Measurements from ENCODE around the gene PARD3B.

The PARD3B gene

GRCh38 chr2:205589479-205589878 lies 1044.2 kb downstream of the PARD3B start:
- no peak for DNase-seq (ENCODE audit: low read depth)
- no peak for TF ChIP-seq CTCF (IDR thresholded peaks at IDR 0.05; ENCODE audit: low read depth, low read length)
- no peak for TF ChIP-seq MAX (IDR thresholded peaks at IDR 0.05; ENCODE audit: low read depth, low read length)
- no peak for TF ChIP-seq MYC (IDR thresholded peaks at IDR 0.05; ENCODE audit: low read depth, low read length)
- TF ChIP-seq POLR2A (IDR thresholded peaks at IDR 0.05; ENCODE audit: extremely low read depth, insufficient read length): no peak
- H3K4me3 ChIP-seq (ENCODE audit: low read depth, low read length): no peak overlapping the region

GRCh38 chr2:205590759-205591158 lies 1045.5 kb downstream of the PARD3B start:
- TF ChIP-seq MAX (IDR thresholded peaks at IDR 0.05; ENCODE audit: low read depth, low read length): no peak
- TF ChIP-seq POLR2A (IDR thresholded peaks at IDR 0.05; ENCODE audit: extremely low read depth, insufficient read length): no peak
- TF ChIP-seq CTCF (IDR thresholded peaks at IDR 0.05; ENCODE audit: low read depth, low read length): no peak
- DNase-seq (ENCODE audit: low read depth): no peak
- no peak overlapping the region for H3K4me3 ChIP-seq (ENCODE audit: low read depth, low read length)

GRCh38 chr2:205593891-205594290 lies 1048.6 kb downstream of the PARD3B start:
- TF ChIP-seq MAX (IDR thresholded peaks at IDR 0.05; ENCODE audit: low read depth, low read length): no peak
- TF ChIP-seq MYC (IDR thresholded peaks at IDR 0.05; ENCODE audit: low read depth, low read length): no peak
- H3K4me3 ChIP-seq (ENCODE audit: low read depth, low read length): no peak overlapping the region
- no peak for DNase-seq (ENCODE audit: low read depth)

- no peak overlapping the region for H3K4me3 ChIP-seq (ENCODE audit: low read depth, low read length)
- TF ChIP-seq POLR2A (IDR thresholded peaks at IDR 0.05; ENCODE audit: extremely low read depth, insufficient read length) (no peak), CTCF (IDR thresholded peaks at IDR 0.05; ENCODE audit: low read depth, low read length) (no peak), MYC (IDR thresholded peaks at IDR 0.05; ENCODE audit: low read depth, low read length) (no peak), MAX (IDR thresholded peaks at IDR 0.05; ENCODE audit: low read depth, low read length) (no peak)
- no peak for DNase-seq (ENCODE audit: low read depth)
These were observed 1051.3 kb downstream of the PARD3B start for GRCh38 chr2:205596581-205596980.

- TF ChIP-seq MAX (IDR thresholded peaks at IDR 0.05; ENCODE audit: low read depth, low read length): no peak
- TF ChIP-seq POLR2A (IDR thresholded peaks at IDR 0.05; ENCODE audit: extremely low read depth, insufficient read length): no peak
- no peak for TF ChIP-seq CTCF (IDR thresholded peaks at IDR 0.05; ENCODE audit: low read depth, low read length)
- TF ChIP-seq MYC (IDR thresholded peaks at IDR 0.05; ENCODE audit: low read depth, low read length): no peak
- DNase-seq (ENCODE audit: low read depth): no peak
- no peak overlapping the region for H3K4me3 ChIP-seq (ENCODE audit: low read depth, low read length)
These were observed 1060.5 kb downstream of the PARD3B start for GRCh38 chr2:205605638-205606304.

- no peak for TF ChIP-seq POLR2A (IDR thresholded peaks at IDR 0.05; ENCODE audit: extremely low read depth, insufficient read length)
- H3K4me3 ChIP-seq (ENCODE audit: low read depth, low read length): no peak overlapping the region
- DNase-seq (ENCODE audit: low read depth): no peak
These were observed 1061.9 kb downstream of the PARD3B start for GRCh38 chr2:205607146-205607545.

- DNase-seq (ENCODE audit: low read depth): no peak
- TF ChIP-seq CTCF (IDR thresholded peaks at IDR 0.05; ENCODE audit: low read depth, low read length) (no peak), MYC (IDR thresholded peaks at IDR 0.05; ENCODE audit: low read depth, low read length) (no peak), MAX (IDR thresholded peaks at IDR 0.05; ENCODE audit: low read depth, low read length) (no peak), POLR2A (IDR thresholded peaks at IDR 0.05; ENCODE audit: extremely low read depth, insufficient read length) (no peak)
These were observed 1063.8 kb downstream of the PARD3B start for GRCh38 chr2:205609113-205609512.

More at GRCh38 chr2:205609113-205609512, 1063.8 kb downstream of the PARD3B start:
- H3K4me3 ChIP-seq (ENCODE audit: low read depth, low read length): no peak overlapping the region
